Measurements from ENCODE around the gene SRXN1. TPM values are rescaled to one million over a fixed set of nuclear protein-coding genes. Genes with fewer than 3 reads are reported as not detected.
A peak's percentile ranks its signal among the peaks of the same experiment; 100 is the strongest.

SRXN1 gene
- total and polyA plus RNA-seq, 9 of the 15 experiments (the other 6 are each of a cell fraction or from before 2014, with no cell fraction given) = 6.8 to 36.4 (median 21.6) TPM

DNA sequence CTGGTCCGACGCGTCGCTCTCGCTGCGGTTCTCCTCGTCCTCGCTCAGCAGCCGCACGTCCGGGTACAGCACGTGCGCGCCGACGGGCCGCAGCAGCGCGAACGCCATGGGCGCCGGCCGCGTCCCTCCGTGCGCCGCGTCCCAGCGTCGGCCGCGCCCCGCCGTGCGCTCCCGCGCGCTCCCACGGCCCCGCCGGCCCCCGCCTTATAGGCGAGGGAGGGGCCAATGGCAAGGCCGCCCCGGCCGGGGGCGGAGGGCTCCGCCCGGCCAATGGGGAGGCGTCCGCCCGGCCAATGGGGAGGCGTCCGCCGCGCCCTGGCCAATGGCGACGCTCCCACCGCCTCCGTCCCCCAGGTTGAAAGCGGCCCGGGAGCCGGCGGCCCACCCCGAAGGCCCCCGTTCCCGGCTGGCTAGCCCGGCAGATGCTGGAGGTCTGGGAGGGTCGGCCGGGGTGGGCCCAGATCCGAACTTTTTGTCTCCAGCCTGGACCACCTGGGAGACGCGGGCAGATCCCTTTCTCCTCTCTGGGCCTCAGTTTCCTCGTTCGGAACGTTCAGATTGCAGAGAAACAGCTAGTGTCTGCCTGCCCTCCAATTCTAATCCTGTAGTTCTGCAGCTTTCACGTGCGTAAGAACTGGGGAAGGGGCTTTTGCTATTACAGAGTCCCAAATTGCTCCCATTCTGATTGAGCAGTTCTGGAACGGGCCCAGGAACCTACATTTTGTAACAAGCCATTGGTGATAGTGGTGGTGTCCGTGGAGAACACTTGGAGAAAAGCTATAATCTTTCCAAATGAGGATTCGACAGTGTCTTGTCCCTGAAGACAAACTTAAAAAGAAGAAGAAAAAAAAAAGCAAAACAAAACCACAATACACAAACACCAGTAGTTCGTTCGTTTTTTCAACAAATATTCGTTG is 42.6 kb downstream of the SRXN1 start, which contains the start of gene TCF15 (continued):
- TF ChIP-seq, protein P1, sequence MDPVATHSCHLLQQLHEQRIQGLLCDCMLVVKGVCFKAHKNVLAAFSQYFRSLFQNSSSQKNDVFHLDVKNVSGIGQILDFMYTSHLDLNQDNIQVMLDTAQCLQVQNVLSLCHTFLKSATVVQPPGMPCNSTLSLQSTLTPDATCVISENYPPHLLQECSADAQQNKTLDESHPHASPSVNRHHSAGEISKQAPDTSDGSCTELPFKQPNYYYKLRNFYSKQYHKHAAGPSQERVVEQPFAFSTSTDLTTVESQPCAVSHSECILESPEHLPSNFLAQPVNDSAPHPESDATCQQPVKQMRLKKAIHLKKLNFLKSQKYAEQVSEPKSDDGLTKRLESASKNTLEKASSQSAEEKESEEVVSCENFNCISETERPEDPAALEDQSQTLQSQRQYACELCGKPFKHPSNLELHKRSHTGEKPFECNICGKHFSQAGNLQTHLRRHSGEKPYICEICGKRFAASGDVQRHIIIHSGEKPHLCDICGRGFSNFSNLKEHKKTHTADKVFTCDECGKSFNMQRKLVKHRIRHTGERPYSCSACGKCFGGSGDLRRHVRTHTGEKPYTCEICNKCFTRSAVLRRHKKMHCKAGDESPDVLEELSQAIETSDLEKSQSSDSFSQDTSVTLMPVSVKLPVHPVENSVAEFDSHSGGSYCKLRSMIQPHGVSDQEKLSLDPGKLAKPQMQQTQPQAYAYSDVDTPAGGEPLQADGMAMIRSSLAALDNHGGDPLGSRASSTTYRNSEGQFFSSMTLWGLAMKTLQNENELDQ (CRISPR knock-in tag; IDR thresholded peaks at IDR 0.05; ENCODE audit: borderline replicate concordance) = no peak
- TF ChIP-seq ZEB2 (IDR thresholded peaks at IDR 0.05) (no peak), SP2 (IDR thresholded peaks at IDR 0.05; ENCODE audit: extremely low read depth, low read depth, low read length, poor library complexity, severe bottlenecking) (peak; percentile 45), CHD2 (IDR thresholded peaks at IDR 0.05; ENCODE audit: low read depth, low read length) (0 out of 2 replicates have a peak, but pooled peaks have one; percentile 42), FOS (IDR thresholded peaks at IDR 0.05; ENCODE audit: extremely low read depth, insufficient read length) (peak; percentile 78), RBM22 (IDR thresholded peaks at IDR 0.05; ENCODE audit: low read depth, low read length, poor library complexity, severe bottlenecking) (no peak), CXXC5 (CRISPR knock-in tag; IDR thresholded peaks at IDR 0.05) (peak; percentile 83), BHLHE40 (IDR thresholded peaks at IDR 0.05; ENCODE audit: low read length) (peak; percentile 53; the same call in 1 of the 2 replicates), MCM5 (IDR thresholded peaks at IDR 0.05; ENCODE audit: low read depth) (no peak), POLR2G (IDR thresholded peaks at IDR 0.05; ENCODE audit: low read depth, low read length) (peak; percentile 83), ZNF175 (CRISPR knock-in tag; IDR thresholded peaks at IDR 0.05; ENCODE audit: low read depth) (no peak), ZFX (CRISPR knock-in tag; IDR thresholded peaks at IDR 0.05) (peak; percentile 48), HIVEP1 (CRISPR knock-in tag; IDR thresholded peaks at IDR 0.05) (no peak), MAZ (CRISPR knock-in tag; conservative IDR thresholded peaks at IDR 0.05 in 1 of 2, IDR thresholded peaks at IDR 0.05 in 1 of 2) (peak in 1 of 2 experiments; percentile 34; a peak in 2 of 4 replicates), RB1 (IDR thresholded peaks at IDR 0.05; ENCODE audit: low read depth) (peak; percentile 72), ELF2 (CRISPR knock-in tag; IDR thresholded peaks at IDR 0.05) (no peak)
- TF ChIP-seq, protein P2, sequence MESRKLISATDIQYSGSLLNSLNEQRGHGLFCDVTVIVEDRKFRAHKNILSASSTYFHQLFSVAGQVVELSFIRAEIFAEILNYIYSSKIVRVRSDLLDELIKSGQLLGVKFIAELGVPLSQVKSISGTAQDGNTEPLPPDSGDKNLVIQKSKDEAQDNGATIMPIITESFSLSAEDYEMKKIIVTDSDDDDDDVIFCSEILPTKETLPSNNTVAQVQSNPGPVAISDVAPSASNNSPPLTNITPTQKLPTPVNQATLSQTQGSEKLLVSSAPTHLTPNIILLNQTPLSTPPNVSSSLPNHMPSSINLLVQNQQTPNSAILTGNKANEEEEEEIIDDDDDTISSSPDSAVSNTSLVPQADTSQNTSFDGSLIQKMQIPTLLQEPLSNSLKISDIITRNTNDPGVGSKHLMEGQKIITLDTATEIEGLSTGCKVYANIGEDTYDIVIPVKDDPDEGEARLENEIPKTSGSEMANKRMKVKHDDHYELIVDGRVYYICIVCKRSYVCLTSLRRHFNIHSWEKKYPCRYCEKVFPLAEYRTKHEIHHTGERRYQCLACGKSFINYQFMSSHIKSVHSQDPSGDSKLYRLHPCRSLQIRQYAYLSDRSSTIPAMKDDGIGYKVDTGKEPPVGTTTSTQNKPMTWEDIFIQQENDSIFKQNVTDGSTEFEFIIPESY (CRISPR knock-in tag; IDR thresholded peaks at IDR 0.05) = no peak
- TF ChIP-seq, protein P3, sequence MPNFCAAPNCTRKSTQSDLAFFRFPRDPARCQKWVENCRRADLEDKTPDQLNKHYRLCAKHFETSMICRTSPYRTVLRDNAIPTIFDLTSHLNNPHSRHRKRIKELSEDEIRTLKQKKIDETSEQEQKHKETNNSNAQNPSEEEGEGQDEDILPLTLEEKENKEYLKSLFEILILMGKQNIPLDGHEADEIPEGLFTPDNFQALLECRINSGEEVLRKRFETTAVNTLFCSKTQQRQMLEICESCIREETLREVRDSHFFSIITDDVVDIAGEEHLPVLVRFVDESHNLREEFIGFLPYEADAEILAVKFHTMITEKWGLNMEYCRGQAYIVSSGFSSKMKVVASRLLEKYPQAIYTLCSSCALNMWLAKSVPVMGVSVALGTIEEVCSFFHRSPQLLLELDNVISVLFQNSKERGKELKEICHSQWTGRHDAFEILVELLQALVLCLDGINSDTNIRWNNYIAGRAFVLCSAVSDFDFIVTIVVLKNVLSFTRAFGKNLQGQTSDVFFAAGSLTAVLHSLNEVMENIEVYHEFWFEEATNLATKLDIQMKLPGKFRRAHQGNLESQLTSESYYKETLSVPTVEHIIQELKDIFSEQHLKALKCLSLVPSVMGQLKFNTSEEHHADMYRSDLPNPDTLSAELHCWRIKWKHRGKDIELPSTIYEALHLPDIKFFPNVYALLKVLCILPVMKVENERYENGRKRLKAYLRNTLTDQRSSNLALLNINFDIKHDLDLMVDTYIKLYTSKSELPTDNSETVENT (CRISPR knock-in tag; IDR thresholded peaks at IDR 0.05) = no peak
- TF ChIP-seq, protein P4, sequence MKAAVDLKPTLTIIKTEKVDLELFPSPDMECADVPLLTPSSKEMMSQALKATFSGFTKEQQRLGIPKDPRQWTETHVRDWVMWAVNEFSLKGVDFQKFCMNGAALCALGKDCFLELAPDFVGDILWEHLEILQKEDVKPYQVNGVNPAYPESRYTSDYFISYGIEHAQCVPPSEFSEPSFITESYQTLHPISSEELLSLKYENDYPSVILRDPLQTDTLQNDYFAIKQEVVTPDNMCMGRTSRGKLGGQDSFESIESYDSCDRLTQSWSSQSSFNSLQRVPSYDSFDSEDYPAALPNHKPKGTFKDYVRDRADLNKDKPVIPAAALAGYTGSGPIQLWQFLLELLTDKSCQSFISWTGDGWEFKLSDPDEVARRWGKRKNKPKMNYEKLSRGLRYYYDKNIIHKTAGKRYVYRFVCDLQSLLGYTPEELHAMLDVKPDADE (conservative IDR thresholded peaks at IDR 0.05; ENCODE audit: control insufficient read depth, low read depth, low read length) = no peak

Data from K562 (cell line).